Measurements from ENCODE around the gene SCGB1A1. TPM values are rescaled to one million over a fixed set of nuclear protein-coding genes. Genes with fewer than 3 reads are reported as not detected.

Gene SCGB1A1
- polyA plus RNA-seq, 4 donors: 4.6 to 11.2 TPM; not detected in 2

DNA sequence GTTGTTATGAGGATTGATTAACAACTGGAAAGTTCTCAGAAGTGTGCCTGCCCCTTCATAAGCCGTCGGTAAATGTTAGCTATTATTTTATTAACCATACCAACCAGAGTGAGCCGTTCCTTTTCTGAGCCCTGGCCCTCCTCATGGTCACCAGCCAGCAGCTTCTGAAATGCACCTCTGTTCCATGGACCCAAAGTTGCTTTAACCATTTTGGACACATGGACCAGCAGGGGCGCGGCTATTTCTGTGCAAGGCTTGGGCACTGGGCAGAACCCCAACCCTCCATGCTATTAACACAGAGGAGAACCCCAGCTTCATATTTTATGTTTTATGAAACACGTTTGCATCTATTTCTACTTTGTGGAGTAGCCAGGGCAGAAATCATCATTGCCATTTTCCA is 18.6 kb upstream of the SCGB1A1 start:
- Histone ChIP-seq H3K27ac (ENCODE audit: low read depth in 1 of 3, low read length in 2 of 3) (peak overlapping the region in 2 of 3 donors; percentile 34 to 83), H3K4me3 (ENCODE audit: low read depth in 1 of 3, low read length in 3 of 3) (no peak overlapping the region), H3K4me1 (ENCODE audit: control insufficient read depth in 3 of 3, insufficient read depth in 2 of 3, low read depth in 1 of 3, low read length in 2 of 3) (peaks cover 0 to 47% (median 6%) of the 10 kb centered on the region in 3 donors), H3K36me3 (ENCODE audit: control insufficient read depth in 3 of 3, insufficient read depth in 2 of 3, low read depth in 1 of 3, low read length in 3 of 3) (peaks cover 0 to under 1% (median 0%) of the 10 kb centered on the region in 3 donors), H3K9me3 (ENCODE audit: control insufficient read depth in 2 of 2, insufficient read depth in 1 of 2, low read depth in 1 of 2, low read length in 1 of 2) (no peaks in the 10 kb centered on the region), H3K27me3 (ENCODE audit: control insufficient read depth in 3 of 3, insufficient read depth in 3 of 3, low read length in 3 of 3) (no peaks in the 10 kb centered on the region)
- DNase-seq: no peak
- 64 to 85% (median 72%) methylated on average over 6 of the region's 6 CpGs for WGBS, 3 donors
- FAIRE-seq: no peak

- FAIRE-seq: no peak
- 16 to 37% (median 27%) methylated on average over 9 of the region's 9 CpGs for WGBS, 3 donors
- Histone ChIP-seq H3K4me3 (ENCODE audit: low read depth in 1 of 3, low read length in 3 of 3) (no peak overlapping the region), H3K27me3 (ENCODE audit: control insufficient read depth in 3 of 3, insufficient read depth in 3 of 3, low read length in 3 of 3) (no peaks in the 10 kb centered on the region), H3K27ac (ENCODE audit: low read depth in 1 of 3, low read length in 2 of 3) (peak overlapping the region in 2 of 3 donors; percentile 34 to 83), H3K9me3 (ENCODE audit: control insufficient read depth in 2 of 2, insufficient read depth in 1 of 2, low read depth in 1 of 2, low read length in 1 of 2) (no peaks in the 10 kb centered on the region), H3K4me1 (ENCODE audit: control insufficient read depth in 3 of 3, insufficient read depth in 2 of 3, low read depth in 1 of 3, low read length in 2 of 3) (peaks cover 0 to 47% (median 6%) of the 10 kb centered on the region in 3 donors), H3K36me3 (ENCODE audit: control insufficient read depth in 3 of 3, insufficient read depth in 2 of 3, low read depth in 1 of 3, low read length in 3 of 3) (no peaks in the 10 kb centered on the region)
- DNase-seq: peak; percentile 45 to 53
These were observed 18.1 kb upstream of the SCGB1A1 start for GRCh38 chr11:62400760-62401159.

DNA sequence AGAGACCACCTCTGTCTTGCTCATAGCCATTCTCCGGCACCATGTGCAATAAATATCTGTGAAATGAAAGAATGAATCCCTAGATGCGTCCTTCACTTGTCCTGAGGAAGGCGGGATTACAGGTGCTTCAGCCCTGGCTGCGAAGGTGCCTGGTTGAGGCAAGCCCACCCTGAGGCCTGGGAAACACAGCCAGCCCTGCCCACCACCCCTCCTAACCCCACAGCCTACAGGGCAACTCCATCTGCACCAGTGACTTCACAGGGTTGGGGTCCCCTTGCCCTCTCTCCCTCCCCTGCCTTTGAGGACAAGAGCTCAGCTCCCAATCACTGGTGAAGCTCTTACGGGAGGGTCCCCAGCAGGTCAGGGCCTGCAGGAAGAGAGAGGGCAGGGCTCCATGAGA is 17.5 kb upstream of the SCGB1A1 start:
- H3K4me3 ChIP-seq (ENCODE audit: low read depth in 1 of 3, low read length in 3 of 3): no peak overlapping the region

GRCh38 chr11:62401811-62402210 is 17.0 kb upstream of the SCGB1A1 start:
- H3K27ac ChIP-seq (ENCODE audit: low read depth in 1 of 3, low read length in 2 of 3): no peak overlapping the region
- H3K4me3 ChIP-seq (ENCODE audit: low read depth in 1 of 3, low read length in 3 of 3): no peak overlapping the region
- 60 to 81% (median 71%) methylated on average over 7 of the region's 7 CpGs for WGBS, 3 donors
- peaks cover 0 to 48% (median 6%) of the 10 kb centered on the region in 3 donors for H3K4me1 ChIP-seq (ENCODE audit: control insufficient read depth in 3 of 3, insufficient read depth in 2 of 3, low read depth in 1 of 3, low read length in 2 of 3)
- no peaks in the 10 kb centered on the region for H3K36me3 ChIP-seq (ENCODE audit: control insufficient read depth in 3 of 3, insufficient read depth in 2 of 3, low read depth in 1 of 3, low read length in 3 of 3)
- H3K9me3 ChIP-seq (ENCODE audit: control insufficient read depth in 2 of 2, insufficient read depth in 1 of 2, low read depth in 1 of 2, low read length in 1 of 2): no peaks in the 10 kb centered on the region
- H3K27me3 ChIP-seq (ENCODE audit: control insufficient read depth in 3 of 3, insufficient read depth in 3 of 3, low read length in 3 of 3): no peaks in the 10 kb centered on the region
- DNase-seq (no peak), FAIRE-seq (no peak)

More for the DNA sequence above, 17.5 kb upstream of the SCGB1A1 start:
- Histone ChIP-seq H3K9me3 (ENCODE audit: control insufficient read depth in 2 of 2, insufficient read depth in 1 of 2, low read depth in 1 of 2, low read length in 1 of 2) (no peaks in the 10 kb centered on the region), H3K27me3 (ENCODE audit: control insufficient read depth in 3 of 3, insufficient read depth in 3 of 3, low read length in 3 of 3) (no peaks in the 10 kb centered on the region), H3K27ac (ENCODE audit: low read depth in 1 of 3, low read length in 2 of 3) (peak overlapping the region in 2 of 3 donors; percentile 2 to 58), H3K36me3 (ENCODE audit: control insufficient read depth in 3 of 3, insufficient read depth in 2 of 3, low read depth in 1 of 3, low read length in 3 of 3) (no peaks in the 10 kb centered on the region), H3K4me1 (ENCODE audit: control insufficient read depth in 3 of 3, insufficient read depth in 2 of 3, low read depth in 1 of 3, low read length in 2 of 3) (peaks cover 0 to 48% (median 6%) of the 10 kb centered on the region in 3 donors)
- DNase-seq: no peak
- 88 to 98% (median 88%) methylated on average over 5 of the region's 5 CpGs for whole genome bisulfite sequencing, 3 donors
- no peak for FAIRE-seq

- Histone ChIP-seq H3K36me3 (ENCODE audit: control insufficient read depth in 3 of 3, insufficient read depth in 2 of 3, low read depth in 1 of 3, low read length in 3 of 3) (no peaks in the 10 kb centered on the region), H3K27ac (ENCODE audit: low read depth in 1 of 3, low read length in 2 of 3) (no peak overlapping the region), H3K27me3 (ENCODE audit: control insufficient read depth in 3 of 3, insufficient read depth in 3 of 3, low read length in 3 of 3) (no peaks in the 10 kb centered on the region), H3K4me1 (ENCODE audit: control insufficient read depth in 3 of 3, insufficient read depth in 2 of 3, low read depth in 1 of 3, low read length in 2 of 3) (peaks cover 0 to 48% (median 6%) of the 10 kb centered on the region in 3 donors), H3K9me3 (ENCODE audit: control insufficient read depth in 2 of 2, insufficient read depth in 1 of 2, low read depth in 1 of 2, low read length in 1 of 2) (no peaks in the 10 kb centered on the region), H3K4me3 (ENCODE audit: low read depth in 1 of 3, low read length in 3 of 3) (no peak overlapping the region)
- no peak for FAIRE-seq
- peak in 1 of 2 donors; percentile 25 for DNase-seq
- 53 to 81% (median 63%) methylated on average over 15 of the region's 15 CpGs for WGBS, 3 donors
These were observed 16.4 kb upstream of the SCGB1A1 start for GRCh38 chr11:62402226-62402959.

GRCh38 chr11:62402960-62403730 is 15.7 kb upstream of the SCGB1A1 start:
- no peak for DNase-seq
- no peak for FAIRE-seq
- H3K4me1 ChIP-seq (ENCODE audit: control insufficient read depth in 3 of 3, insufficient read depth in 2 of 3, low read depth in 1 of 3, low read length in 2 of 3): peaks cover 0 to 43% (median 6%) of the 10 kb centered on the region in 3 donors
- no peaks in the 10 kb centered on the region for H3K36me3 ChIP-seq (ENCODE audit: control insufficient read depth in 3 of 3, insufficient read depth in 2 of 3, low read depth in 1 of 3, low read length in 3 of 3)
- H3K27ac ChIP-seq (ENCODE audit: low read depth in 1 of 3, low read length in 2 of 3): no peak overlapping the region
- H3K9me3 ChIP-seq (ENCODE audit: control insufficient read depth in 2 of 2, insufficient read depth in 1 of 2, low read depth in 1 of 2, low read length in 1 of 2): no peaks in the 10 kb centered on the region
- no peaks in the 10 kb centered on the region for H3K27me3 ChIP-seq (ENCODE audit: control insufficient read depth in 3 of 3, insufficient read depth in 3 of 3, low read length in 3 of 3)
- no peak overlapping the region for H3K4me3 ChIP-seq (ENCODE audit: low read depth in 1 of 3, low read length in 3 of 3)
- 82 to 89% (median 87%) methylated on average over 12 of the region's 12 CpGs for WGBS, 3 donors

DNA sequence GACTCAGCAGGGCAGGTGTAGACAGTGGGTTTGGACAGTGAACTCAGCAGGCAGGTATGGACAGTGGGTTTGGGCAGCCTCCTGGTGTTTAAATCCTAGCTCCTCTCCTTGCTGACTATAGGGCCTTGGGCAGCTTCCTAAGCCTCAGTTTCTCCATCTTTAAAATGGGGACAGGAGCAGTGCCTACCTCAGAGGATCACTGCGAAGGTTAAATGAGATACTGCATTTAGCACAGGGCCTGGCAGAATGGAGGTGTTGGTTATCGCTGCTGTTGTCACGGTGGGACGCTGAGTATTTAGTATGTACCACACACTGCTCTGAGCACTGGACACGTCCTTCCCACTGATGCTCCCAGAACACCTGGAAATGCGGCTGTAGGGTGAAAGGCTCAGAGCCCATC is 14.4 kb upstream of the SCGB1A1 start:
- no peaks in the 10 kb centered on the region for H3K36me3 ChIP-seq (ENCODE audit: control insufficient read depth in 3 of 3, insufficient read depth in 2 of 3, low read depth in 1 of 3, low read length in 3 of 3)
- H3K4me3 ChIP-seq (ENCODE audit: low read depth in 1 of 3, low read length in 3 of 3): no peak overlapping the region
- WGBS, 3 donors: 85 to 94% (median 93%) methylated on average over 6 of the region's 6 CpGs
- no peak for FAIRE-seq
- peaks cover 0 to 30% (median 6%) of the 10 kb centered on the region in 3 donors for H3K4me1 ChIP-seq (ENCODE audit: control insufficient read depth in 3 of 3, insufficient read depth in 2 of 3, low read depth in 1 of 3, low read length in 2 of 3)
- H3K27me3 ChIP-seq (ENCODE audit: control insufficient read depth in 3 of 3, insufficient read depth in 3 of 3, low read length in 3 of 3): no peaks in the 10 kb centered on the region
- H3K9me3 ChIP-seq (ENCODE audit: control insufficient read depth in 2 of 2, insufficient read depth in 1 of 2, low read depth in 1 of 2, low read length in 1 of 2): no peaks in the 10 kb centered on the region
- DNase-seq: no peak
- H3K27ac ChIP-seq (ENCODE audit: low read depth in 1 of 3, low read length in 2 of 3): no peak overlapping the region

- Histone ChIP-seq H3K36me3 (ENCODE audit: control insufficient read depth in 3 of 3, insufficient read depth in 2 of 3, low read depth in 1 of 3, low read length in 3 of 3) (no peaks in the 10 kb centered on the region), H3K4me3 (ENCODE audit: low read depth in 1 of 3, low read length in 3 of 3) (no peak overlapping the region), H3K27me3 (ENCODE audit: control insufficient read depth in 3 of 3, insufficient read depth in 3 of 3, low read length in 3 of 3) (no peaks in the 10 kb centered on the region), H3K27ac (ENCODE audit: low read depth in 1 of 3, low read length in 2 of 3) (no peak overlapping the region), H3K9me3 (ENCODE audit: control insufficient read depth in 2 of 2, insufficient read depth in 1 of 2, low read depth in 1 of 2, low read length in 1 of 2) (no peaks in the 10 kb centered on the region), H3K4me1 (ENCODE audit: control insufficient read depth in 3 of 3, insufficient read depth in 2 of 3, low read depth in 1 of 3, low read length in 2 of 3) (peaks cover 0 to 26% (median 6%) of the 10 kb centered on the region in 3 donors)
- 25 to 65% (median 41%) methylated on average over 5 of the region's 5 CpGs for WGBS, 3 donors
- DNase-seq: peak; percentile 35 to 57
- FAIRE-seq: no peak
These were observed 13.9 kb upstream of the SCGB1A1 start for GRCh38 chr11:62404901-62405300.

All from small intestine (tissue), 7 donors.